Vagina (tissue), 2 donors: ENCODE data around the gene EYS.

Experiments
- CTCF ChIP-seq, 3 experiments: fragments of 450-650 bp in 2 of 3; fragments of 200-600 bp in 1 of 3; sonication (generic) in 1 of 3; IDR thresholded peaks; one replicate each; pipeline ENCODE4 v1.5.1; 2017 to 2019; ENCODE audit warnings: antibody characterized with exemption in 3 of 3, mild to moderate bottlenecking in 2 of 3, moderate library complexity in 2 of 3
- POLR2A ChIP-seq, 2 donors: fragments of 450-650 bp; IDR thresholded peaks; one replicate each; pipeline ENCODE4 v1.6.1; 2017; ENCODE audit warnings: antibody characterized with exemption in 2 of 2, mild to moderate bottlenecking in 2 of 2, moderate library complexity in 2 of 2
- POLR2AphosphoS5 ChIP-seq, 2 donors: sonication (generic); formaldehyde crosslinking; IDR thresholded peaks; one replicate each; pipeline ENCODE4 v1.9.0; 2017; ENCODE audit warnings: antibody characterized with exemption in 2 of 2, mild to moderate bottlenecking in 2 of 2, low read depth in 1 of 2; ENCODE audit not compliant: insufficient read depth in 1 of 2

GRCh38 chr6:64948261-64948660 lies 758.8 kb downstream of the EYS start:
- TF ChIP-seq CTCF (IDR thresholded peaks at IDR 0.05) (no peak), POLR2A (IDR thresholded peaks at IDR 0.05) (no peak), POLR2AphosphoS5 (IDR thresholded peaks at IDR 0.05; ENCODE audit: insufficient read depth in 1 of 2, low read depth in 1 of 2) (no peak)
